Eye (tissue), 1 donor: ENCODE data around the gene SLC35B2.

ENCODE experiments used
- DNase-seq: peaks from one replicate; pipeline ENCODE4 v3.0.0-alpha.2; 2015

The SLC35B2 gene, protein sequence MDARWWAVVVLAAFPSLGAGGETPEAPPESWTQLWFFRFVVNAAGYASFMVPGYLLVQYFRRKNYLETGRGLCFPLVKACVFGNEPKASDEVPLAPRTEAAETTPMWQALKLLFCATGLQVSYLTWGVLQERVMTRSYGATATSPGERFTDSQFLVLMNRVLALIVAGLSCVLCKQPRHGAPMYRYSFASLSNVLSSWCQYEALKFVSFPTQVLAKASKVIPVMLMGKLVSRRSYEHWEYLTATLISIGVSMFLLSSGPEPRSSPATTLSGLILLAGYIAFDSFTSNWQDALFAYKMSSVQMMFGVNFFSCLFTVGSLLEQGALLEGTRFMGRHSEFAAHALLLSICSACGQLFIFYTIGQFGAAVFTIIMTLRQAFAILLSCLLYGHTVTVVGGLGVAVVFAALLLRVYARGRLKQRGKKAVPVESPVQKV

DNA sequence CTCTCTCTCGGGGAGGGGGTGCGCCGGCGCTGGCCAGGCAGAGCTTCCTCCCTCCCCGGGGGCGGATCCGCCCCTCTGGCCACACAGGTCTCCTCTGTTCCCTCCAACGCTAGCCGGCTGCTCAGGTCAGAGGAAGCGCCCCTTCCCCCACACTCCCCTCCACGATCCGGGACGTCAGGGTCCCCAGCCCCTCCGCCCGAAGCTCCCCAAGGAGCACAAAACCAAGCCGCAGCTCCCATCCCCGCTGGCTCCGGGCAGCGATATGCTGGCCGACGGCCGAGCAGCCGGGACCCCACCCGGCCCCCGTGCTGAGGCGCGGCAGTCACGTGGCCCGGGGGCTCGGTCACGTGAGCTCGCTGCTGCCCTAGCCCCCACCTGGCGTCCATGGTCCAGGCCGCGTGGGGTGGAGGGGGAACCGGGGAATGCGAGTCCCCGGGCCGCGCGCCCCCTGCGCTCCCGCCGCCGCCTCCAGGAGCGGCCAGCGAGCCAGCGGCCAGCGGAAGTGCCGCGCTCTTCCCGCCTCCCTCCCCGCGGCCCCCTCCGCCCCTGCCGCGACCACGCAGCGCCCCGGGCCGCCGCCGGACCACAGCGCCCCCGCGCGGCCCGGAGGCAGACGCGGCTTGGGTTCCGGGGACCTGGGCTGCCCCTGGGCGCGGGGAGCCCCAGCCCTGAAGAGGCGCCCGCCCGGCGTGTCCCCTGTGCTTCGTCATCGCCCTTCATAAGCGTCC, at the start of gene SLC35B2:
Gene SLC35B2 (minus strand): TSS at position 504 of the 728 bp plus-strand sequence. CDS start 118 bp downstream, at position 386.
- DNase-seq: peak; percentile 90

DNA sequence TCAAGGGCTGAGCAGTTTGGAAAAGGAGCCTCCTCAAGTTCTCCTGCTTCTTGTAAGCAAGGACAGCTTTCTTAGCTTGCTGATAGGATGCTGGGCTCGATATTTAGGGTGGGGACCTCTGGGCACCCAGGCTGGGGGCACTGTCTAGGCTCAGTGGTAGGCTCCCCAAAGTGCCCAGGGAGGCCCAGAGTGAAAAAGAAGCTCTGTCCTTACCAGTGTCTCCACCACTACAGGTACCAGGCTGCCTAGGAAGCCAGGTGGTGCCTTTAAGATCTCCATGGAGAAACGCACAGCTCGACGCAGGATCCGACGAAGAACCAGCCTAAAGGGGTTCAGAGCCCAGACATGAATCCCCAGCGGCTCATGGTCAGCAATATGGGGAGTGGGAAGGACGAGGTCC, 49.4 kb upstream of the SLC35B2 start:
- no peak for DNase-seq

- DNase-seq: no peak
Measured at GRCh38 chr6:44305200-44305725, 47.9 kb upstream of the SLC35B2 start.

GRCh38 chr6:44304282-44305199, 47.2 kb upstream of the SLC35B2 start:
- DNase-seq: peak; percentile 46

DNA sequence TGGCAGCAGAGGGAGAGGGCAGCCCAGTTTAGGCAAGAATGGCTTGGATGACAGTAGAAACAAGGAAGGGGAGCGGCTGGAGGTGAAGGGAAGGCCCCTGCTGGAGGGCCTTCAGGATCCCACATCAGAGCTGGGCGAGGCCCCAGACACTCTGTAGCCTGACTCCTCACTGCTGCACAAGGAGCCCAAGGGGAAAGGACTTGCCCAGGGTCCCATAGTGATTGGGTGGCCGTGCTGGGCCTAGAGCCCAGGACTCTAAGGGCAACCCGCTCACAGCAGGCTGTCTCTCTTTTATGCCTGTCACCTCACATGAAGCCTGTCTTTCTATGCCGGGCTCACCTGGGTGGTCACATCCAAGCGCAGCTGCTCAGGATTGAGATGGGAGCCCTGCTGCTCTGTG, 46.5 kb upstream of the SLC35B2 start:
- no peak for DNase-seq

DNA sequence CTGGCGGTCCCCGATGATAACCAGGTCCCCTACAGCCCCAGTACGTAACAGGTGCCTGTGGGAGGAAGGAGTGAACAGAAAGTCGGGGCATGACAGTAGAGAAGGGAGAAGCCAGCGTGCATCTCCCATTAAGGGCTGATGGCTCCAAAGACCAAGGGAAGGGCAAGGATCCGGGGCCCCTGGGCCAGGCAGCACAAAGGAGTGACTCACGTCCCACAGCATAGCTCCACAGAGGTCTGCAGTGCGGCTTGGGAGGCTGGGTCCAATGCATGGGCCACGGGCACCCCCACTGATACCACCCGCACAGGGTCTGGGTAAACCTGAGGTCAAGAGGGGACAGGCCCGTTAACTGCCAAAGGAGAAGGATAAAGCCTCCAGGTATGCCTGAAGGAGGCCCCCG, 45.5 kb upstream of the SLC35B2 start:
- no peak for DNase-seq

DNA sequence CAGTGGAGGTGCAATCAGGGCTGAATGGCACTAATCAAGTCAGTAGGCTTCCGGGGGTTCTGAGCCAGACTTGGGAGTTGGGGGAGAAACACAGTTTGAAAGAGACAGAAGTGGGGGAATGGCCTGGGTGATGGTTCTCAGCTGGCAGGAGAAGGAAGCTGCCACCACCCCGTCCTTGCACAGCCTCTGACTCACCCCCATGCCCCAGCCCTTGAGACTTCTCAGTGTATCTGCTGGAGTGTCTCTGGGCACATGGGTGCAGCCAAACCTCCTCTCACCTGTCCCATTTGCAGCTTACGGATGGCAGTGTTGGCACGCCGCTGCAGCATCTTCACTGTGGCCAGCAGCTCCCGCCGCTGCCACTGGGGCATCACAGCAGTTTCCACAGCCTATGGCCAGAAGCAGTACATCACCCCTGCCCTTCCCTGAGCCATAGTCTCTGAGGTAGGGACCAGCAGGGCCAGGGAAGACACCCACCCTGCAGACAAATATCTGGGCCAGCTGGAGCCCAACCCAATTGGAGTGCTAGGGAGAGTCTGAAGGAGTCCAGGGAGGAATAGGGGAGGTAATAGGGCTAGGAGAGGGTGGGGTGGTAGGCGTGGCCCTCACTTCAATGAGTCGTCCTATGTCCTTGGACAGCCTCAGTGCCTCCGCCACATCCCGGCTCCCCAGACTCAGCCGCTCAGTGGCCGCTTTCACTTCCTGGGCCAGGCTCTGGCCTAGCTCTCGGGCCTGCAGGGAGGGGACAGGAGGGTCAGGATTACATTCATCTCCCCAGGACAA, 44.6 kb upstream of the SLC35B2 start:
- no peak for DNase-seq

- DNase-seq: no peak
Measured at GRCh38 chr6:44301106-44301505, 43.8 kb upstream of the SLC35B2 start.

- DNase-seq: no peak
Measured at GRCh38 chr6:44300292-44300823, 43.0 kb upstream of the SLC35B2 start.

GRCh38 chr6:44298864-44299263, 41.5 kb upstream of the SLC35B2 start:
- DNase-seq: no peak

GRCh38 chr6:44298055-44298803, 40.9 kb upstream of the SLC35B2 start:
- no peak for DNase-seq

- DNase-seq: peak; percentile 85
Measured at GRCh38 chr6:44297063-44298038, 40.0 kb upstream of the SLC35B2 start.

DNA sequence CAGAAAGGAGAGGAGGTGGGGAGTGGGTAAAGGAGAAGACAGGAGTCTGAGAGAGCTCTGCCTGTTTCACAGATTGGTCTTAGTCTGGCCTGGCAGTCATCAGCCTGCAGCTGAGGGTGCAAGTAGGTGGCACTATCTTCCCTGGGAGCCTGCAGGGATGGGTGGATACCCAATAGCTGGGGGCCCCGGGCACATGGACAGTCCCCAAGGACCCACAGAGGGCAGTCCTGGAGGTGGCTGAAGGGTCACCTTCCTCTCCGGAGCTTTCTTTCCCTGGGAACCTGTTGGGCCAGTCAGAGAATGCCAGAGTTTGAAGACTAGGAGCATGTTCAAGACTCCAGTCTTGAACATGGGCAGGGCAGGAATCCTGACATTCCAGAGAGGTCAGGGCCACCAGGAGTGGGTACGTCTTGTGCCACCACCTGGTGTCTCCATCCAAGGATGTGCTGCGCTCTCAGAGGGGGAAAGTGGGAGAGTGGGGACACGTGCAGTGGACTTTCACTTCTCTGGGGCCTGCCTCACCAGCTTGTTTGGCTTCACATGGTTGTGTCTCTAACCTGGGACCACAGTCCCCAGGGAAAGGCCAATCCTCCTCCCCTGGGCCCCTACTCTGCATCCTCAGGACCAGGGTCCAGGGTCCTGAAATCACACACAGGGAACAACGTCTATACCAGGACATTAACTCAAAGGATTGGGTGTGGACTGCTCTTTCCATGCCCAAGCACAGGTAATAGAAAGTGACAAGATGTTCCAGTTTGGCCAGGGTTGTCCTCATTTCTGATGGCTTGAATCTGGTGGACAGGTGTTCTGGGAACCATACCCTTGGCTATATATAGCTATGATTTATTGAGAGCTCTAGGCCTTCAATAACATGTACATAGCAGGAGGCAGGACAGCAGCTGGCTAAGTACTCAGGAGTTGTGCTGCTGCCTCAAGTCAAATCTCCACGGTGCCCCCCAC, 37.8 kb upstream of the SLC35B2 start:
- no peak for DNase-seq

DNA sequence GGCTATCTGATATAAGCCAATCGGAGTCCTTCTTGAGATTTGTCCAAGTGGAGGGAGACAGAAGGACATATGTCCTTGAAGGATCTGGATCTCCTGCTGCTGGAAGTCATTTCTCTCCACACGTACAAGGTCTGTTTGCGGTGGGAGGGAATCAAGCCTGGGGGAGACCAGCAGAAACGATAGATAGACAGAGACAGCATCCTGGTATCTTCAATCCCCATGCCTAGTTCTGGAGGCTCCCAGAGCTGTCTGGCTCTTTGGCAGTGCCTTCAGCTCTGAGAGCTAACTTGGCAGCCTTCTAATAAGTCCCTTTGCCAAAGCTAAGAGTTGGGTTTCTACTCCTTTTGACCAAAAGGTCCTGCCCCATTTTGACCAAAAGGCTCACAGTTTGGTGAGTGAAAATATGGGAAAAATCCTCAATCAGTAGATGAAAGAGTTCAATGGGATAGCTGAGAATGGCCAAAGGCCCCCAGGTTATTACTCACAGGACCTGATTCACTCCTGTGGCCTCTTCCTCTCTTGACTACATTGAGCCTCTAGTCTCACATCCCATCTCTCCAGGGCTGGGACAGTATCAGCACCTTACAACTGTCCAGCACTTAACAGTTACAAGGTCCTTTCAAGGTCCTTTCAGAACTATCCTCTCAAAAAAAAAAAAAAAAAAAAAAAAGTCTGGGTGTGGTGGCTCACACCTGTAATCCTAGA, 35.5 kb upstream of the SLC35B2 start:
- no peak for DNase-seq

GRCh38 chr6:44291841-44292240, 34.5 kb upstream of the SLC35B2 start:
- no peak for DNase-seq

GRCh38 chr6:44289726-44290260, 32.5 kb upstream of the SLC35B2 start:
- peak; percentile 28 for DNase-seq

GRCh38 chr6:44286747-44287146, 29.4 kb upstream of the SLC35B2 start:
- DNase-seq: no peak

GRCh38 chr6:44286285-44286565, 28.9 kb upstream of the SLC35B2 start:
- no peak for DNase-seq
